Measurements from ENCODE around the gene HMG20A. TPM values are rescaled to one million over a fixed set of nuclear protein-coding genes. Genes with fewer than 3 reads are reported as not detected.

HMG20A gene
- total RNA-seq, 1 donor from 2014 or later, result 9.7 TPM

GRCh38 chr15:77380033-77380432 lies 40.7 kb upstream of the HMG20A start:
- Histone ChIP-seq H3K27me3 (ENCODE audit: control insufficient read depth, insufficient read depth, low read length) (no peaks in the 10 kb centered on the region), H3K4me3 (ENCODE audit: low read depth, low read length) (no peak overlapping the region), H3K36me3 (ENCODE audit: control insufficient read depth, insufficient read depth, low read length) (no peaks in the 10 kb centered on the region)
- no peak for DNase-seq (ENCODE audit: low read depth)
- no peak for FAIRE-seq
- no peak for TF ChIP-seq CTCF (IDR thresholded peaks at IDR 0.05; ENCODE audit: insufficient read depth, low read length, severe bottlenecking)

GRCh38 chr15:77384086-77384485 lies 36.6 kb upstream of the HMG20A start:
- FAIRE-seq (no peak), DNase-seq (ENCODE audit: low read depth) (no peak)
- Histone ChIP-seq H3K36me3 (ENCODE audit: control insufficient read depth, insufficient read depth, low read length) (no peaks in the 10 kb centered on the region), H3K4me3 (ENCODE audit: low read depth, low read length) (no peak overlapping the region), H3K27me3 (ENCODE audit: control insufficient read depth, insufficient read depth, low read length) (no peaks in the 10 kb centered on the region)
- no peak for TF ChIP-seq CTCF (IDR thresholded peaks at IDR 0.05; ENCODE audit: insufficient read depth, low read length, severe bottlenecking)

- TF ChIP-seq CTCF (IDR thresholded peaks at IDR 0.05; ENCODE audit: insufficient read depth, low read length, severe bottlenecking), result no peak
- peak; percentile 15 for DNase-seq (ENCODE audit: low read depth)
- FAIRE-seq, result no peak
- H3K36me3 ChIP-seq (ENCODE audit: control insufficient read depth, insufficient read depth, low read length), result no peaks in the 10 kb centered on the region
- no peak overlapping the region for H3K4me3 ChIP-seq (ENCODE audit: low read depth, low read length)
- no peaks in the 10 kb centered on the region for H3K27me3 ChIP-seq (ENCODE audit: control insufficient read depth, insufficient read depth, low read length)
Observed at GRCh38 chr15:77384589-77385359, 35.9 kb upstream of the HMG20A start.

GRCh38 chr15:77386626-77387025 lies 34.1 kb upstream of the HMG20A start:
- DNase-seq (ENCODE audit: low read depth) (no peak), FAIRE-seq (no peak)
- Histone ChIP-seq H3K4me3 (ENCODE audit: low read depth, low read length) (no peak overlapping the region), H3K36me3 (ENCODE audit: control insufficient read depth, insufficient read depth, low read length) (no peaks in the 10 kb centered on the region), H3K27me3 (ENCODE audit: control insufficient read depth, insufficient read depth, low read length) (no peaks in the 10 kb centered on the region)
- no peak for TF ChIP-seq CTCF (IDR thresholded peaks at IDR 0.05; ENCODE audit: insufficient read depth, low read length, severe bottlenecking)

- Histone ChIP-seq H3K27me3 (ENCODE audit: control insufficient read depth, insufficient read depth, low read length) (no peaks in the 10 kb centered on the region), H3K4me3 (ENCODE audit: low read depth, low read length) (no peak overlapping the region), H3K36me3 (ENCODE audit: control insufficient read depth, insufficient read depth, low read length) (no peaks in the 10 kb centered on the region)
- TF ChIP-seq CTCF (IDR thresholded peaks at IDR 0.05; ENCODE audit: insufficient read depth, low read length, severe bottlenecking), result no peak
- FAIRE-seq (no peak), DNase-seq (ENCODE audit: low read depth) (no peak)
Observed at GRCh38 chr15:77387365-77388105, 33.2 kb upstream of the HMG20A start.
